K562 (cell line): Measurements from ENCODE around the gene BRSK1. TPM values are rescaled to one million over a fixed set of nuclear protein-coding genes. Genes with fewer than 3 reads are reported as not detected.

ENCODE experiments used
- ASH1L ChIP-seq: fragments of 450-650 bp; IDR thresholded peaks from 2 replicates; pipeline ENCODE4 v1.6.1; 2018; ENCODE audit warnings: borderline replicate concordance, mild to moderate bottlenecking, low read depth; ENCODE audit not compliant: partially characterized antibody
- FOXK2 ChIP-seq, 2 experiments: fragments of 450-650 bp; IDR thresholded peaks in 1 of 2; conservative IDR thresholded peaks in 1 of 2; 2 replicates each; pipeline ENCODE4 v1.6.1; 2016; ENCODE audit warnings: low read depth in 2 of 2, mild to moderate bottlenecking in 1 of 2
- FUS ChIP-seq: fragments of 200-400 bp; formaldehyde crosslinking; optimal IDR thresholded peaks from 2 replicates; pipeline ENCODE3; 2017; ENCODE audit warnings: low read depth, low read length
- HCFC1 ChIP-seq: IDR thresholded peaks from 2 replicates; pipeline ENCODE4 v1.6.1; 2012; ENCODE audit warnings: low read depth, low read length, improper control_type of control experiment
- KLF1 ChIP-seq: fragments of 450-650 bp; IDR thresholded peaks from 2 replicates; pipeline ENCODE4 v1.6.1; 2016; ENCODE audit warnings: missing genetic modification characterization, missing compliant biosample characterization
- L3MBTL2 ChIP-seq: fragments of 450-650 bp; IDR thresholded peaks from 2 replicates; pipeline ENCODE4 v1.6.1; 2016; ENCODE audit warnings: mild to moderate bottlenecking, moderate library complexity
- LEF1 ChIP-seq: fragments of 450-650 bp; IDR thresholded peaks from 2 replicates; pipeline ENCODE4 v1.6.1; 2016; ENCODE audit warnings: mild to moderate bottlenecking
- MAFG ChIP-seq: fragments of 450-650 bp; conservative IDR thresholded peaks from 2 replicates; pipeline ENCODE4 v1.6.1; 2016; ENCODE audit warnings: missing genetic modification characterization, missing compliant biosample characterization
- MTF1 ChIP-seq: fragments of 250-450 bp; sonication (Bioruptor Pico); IDR thresholded peaks from 2 replicates; pipeline ENCODE4 v1.9.0; 2021; ENCODE audit warnings: moderate library complexity, mild to moderate bottlenecking, inconsistent platforms, borderline replicate concordance
- RBM25 ChIP-seq: fragments of 200-400 bp; formaldehyde crosslinking; IDR thresholded peaks from 2 replicates; pipeline ENCODE4 v1.6.1; 2018; ENCODE audit warnings: low read length, low read depth, moderate library complexity; ENCODE audit not compliant: severe bottlenecking
- SNAPC5 ChIP-seq: fragments of 250-450 bp; sonication (Bioruptor Pico); IDR thresholded peaks from 2 replicates; pipeline ENCODE4 v1.8.0; 2021; ENCODE audit warnings: moderate library complexity, mild to moderate bottlenecking, inconsistent platforms
- SP2 ChIP-seq: IDR thresholded peaks from 2 replicates; pipeline ENCODE4 v1.6.1; 2011; ENCODE audit warnings: mild to moderate bottlenecking, low read depth, low read length, moderate library complexity; ENCODE audit not compliant: poor library complexity, severe bottlenecking; ENCODE audit errors: extremely low read depth
- SPI1 ChIP-seq: IDR thresholded peaks from 2 replicates; pipeline ENCODE4 v1.6.1; 2011; ENCODE audit warnings: low read depth, low read length, control low read depth, borderline replicate concordance
- STAT5B ChIP-seq: fragments of 250-450 bp; sonication (Bioruptor Pico); IDR thresholded peaks from 2 replicates; pipeline ENCODE4 v1.8.0; 2021; ENCODE audit warnings: mild to moderate bottlenecking, inconsistent platforms
- TAF1 ChIP-seq: IDR thresholded peaks from 2 replicates; pipeline ENCODE4 v1.6.1; 2011; ENCODE audit warnings: mild to moderate bottlenecking, low read length, moderate library complexity; ENCODE audit not compliant: insufficient read depth, control insufficient read depth, severe bottlenecking; ENCODE audit errors: extremely low read depth
- XRCC4 ChIP-seq: IDR thresholded peaks from one replicate; pipeline ENCODE4 v1.6.1; 2011; ENCODE audit not compliant: insufficient read depth, insufficient read length; ENCODE audit errors: extremely low read depth
- ZBED1 ChIP-seq: IDR thresholded peaks from 2 replicates; pipeline ENCODE4 v1.6.1; 2014
- ZKSCAN8 ChIP-seq: fragments of 200-800 bp; sonication (Bioruptor generic); IDR thresholded peaks from 2 replicates; pipeline ENCODE4 v1.6.1; 2016; ENCODE audit warnings: missing genetic modification characterization, missing compliant biosample characterization
- ZNF184 ChIP-seq: sonication (generic); formaldehyde crosslinking; IDR thresholded peaks from 2 replicates; pipeline ENCODE4 v1.5.0; 2020; ENCODE audit warnings: missing genetic modification reagents
- ZNF263 ChIP-seq: sonication (generic); formaldehyde crosslinking; IDR thresholded peaks from 2 replicates; pipeline ENCODE4 v1.8.0; 2022; ENCODE audit warnings: mild to moderate bottlenecking, missing genetic modification reagents, borderline replicate concordance
- ZNF639 ChIP-seq, 2 experiments: fragments of 200-800 bp in 1 of 2; sonication (Bioruptor generic) in 1 of 2; sonication (generic) in 1 of 2; formaldehyde crosslinking in 1 of 2; IDR thresholded peaks in 1 of 2; conservative IDR thresholded peaks in 1 of 2; 2 replicates each; pipeline versions ENCODE4 v1.5.0 to v1.6.1; 2016 to 2020; ENCODE audit warnings: missing compliant biosample characterization in 1 of 2, missing genetic modification characterization in 1 of 2, missing genetic modification reagents in 1 of 2
- polyA plus RNA-seq, 8 experiments: library from polyadenylated mRNA; depleted of rRNA in 4 of 8; stranded (reverse) in 5 of 8; unstranded in 3 of 8; fragments of >200 nt; fragmentation: Nextera tagmentation in 2 of 8; fragmentation: Illumina TruSeq in 1 of 8; extraction: Ambion mirVana in 2 of 8; extraction: Trizol in 1 of 8; gene quantifications; 2 replicates each; pipeline versions ENCODE4 v1.2.1 to v1.2.3, GENCODE V29; 2011 to 2014; ENCODE audit warnings: inconsistent platforms in 1 of 8, missing spikeins in 1 of 8
- total RNA-seq, 7 experiments: library from RNA; depleted of rRNA in 6 of 7; stranded (reverse); fragments of >200 nt in 6 of 7; fragmentation: Illumina TruSeq in 2 of 7; extraction: Trizol in 2 of 7; gene quantifications; 2 replicates each; pipeline versions ENCODE4 v1.2.1 to v1.2.3, GENCODE V29; 2011 to 2021; ENCODE audit warnings: low replicate concordance in 1 of 7
- TF ChIP-seq, protein P1 (sequence below): fragments of 450-650 bp; formaldehyde crosslinking; IDR thresholded peaks from 2 replicates; pipeline ENCODE4 v1.4.0; 2022; ENCODE audit warnings: missing genetic modification characterization
- TF ChIP-seq, protein P2 (sequence below): fragments of 250-450 bp; sonication (Bioruptor Pico); IDR thresholded peaks from 2 replicates; pipeline ENCODE4 v1.4.0; 2020; ENCODE audit warnings: mild to moderate bottlenecking, moderate library complexity, borderline replicate concordance

The BRSK1 gene
- total and polyA plus RNA-seq, 9 of the 15 experiments (the other 6 are each of a cell fraction or from before 2014, with no cell fraction given) = 1.7 to 9.3 (median 3.8) TPM; not detected in 2

DNA sequence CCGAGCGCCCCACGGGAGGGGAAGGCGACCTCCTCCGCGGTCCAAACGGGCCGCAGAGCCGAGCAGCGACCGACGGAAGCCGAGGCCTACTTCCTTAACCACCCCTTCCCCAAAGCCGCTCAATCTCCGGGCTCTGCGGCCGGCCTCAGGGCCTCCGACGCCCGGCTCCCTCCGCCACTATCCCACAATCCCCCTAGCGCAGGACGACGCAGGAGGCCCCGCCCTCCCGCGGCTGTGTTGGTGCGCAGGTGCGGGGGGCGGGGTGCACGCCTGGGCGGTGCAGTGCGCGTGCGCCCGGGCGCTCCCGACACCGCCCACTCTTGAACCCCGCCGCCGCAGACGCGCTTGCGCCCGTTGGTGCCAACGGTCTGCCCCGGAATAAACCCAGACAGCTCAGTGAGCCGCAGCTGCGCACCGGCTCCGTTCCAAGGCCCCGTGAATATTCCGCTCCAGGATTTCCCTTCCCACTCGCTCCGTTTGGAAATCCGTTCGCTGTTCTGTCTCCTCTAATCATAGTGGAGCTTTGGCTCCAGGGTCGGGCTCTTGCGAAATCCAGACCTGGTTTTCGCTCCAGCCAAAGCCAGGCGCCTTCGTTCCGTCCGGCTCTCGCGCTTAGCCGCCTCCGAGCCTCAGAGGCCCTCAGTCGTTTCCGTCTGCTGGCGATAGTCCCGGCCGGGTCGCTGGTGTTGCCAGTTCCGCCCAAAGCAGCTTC is 24.8 kb upstream of the BRSK1 start, which contains the start of gene PPP6R1 (continued):
- TF ChIP-seq SNAPC5 (CRISPR knock-in tag) = no peak
- TF ChIP-seq, protein P1, sequence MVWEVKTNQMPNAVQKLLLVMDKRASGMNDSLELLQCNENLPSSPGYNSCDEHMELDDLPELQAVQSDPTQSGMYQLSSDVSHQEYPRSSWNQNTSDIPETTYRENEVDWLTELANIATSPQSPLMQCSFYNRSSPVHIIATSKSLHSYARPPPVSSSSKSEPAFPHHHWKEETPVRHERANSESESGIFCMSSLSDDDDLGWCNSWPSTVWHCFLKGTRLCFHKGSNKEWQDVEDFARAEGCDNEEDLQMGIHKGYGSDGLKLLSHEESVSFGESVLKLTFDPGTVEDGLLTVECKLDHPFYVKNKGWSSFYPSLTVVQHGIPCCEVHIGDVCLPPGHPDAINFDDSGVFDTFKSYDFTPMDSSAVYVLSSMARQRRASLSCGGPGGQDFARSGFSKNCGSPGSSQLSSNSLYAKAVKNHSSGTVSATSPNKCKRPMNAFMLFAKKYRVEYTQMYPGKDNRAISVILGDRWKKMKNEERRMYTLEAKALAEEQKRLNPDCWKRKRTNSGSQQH (CRISPR knock-in tag) = no peak
- peak; percentile 35; the same call in 1 of the 2 replicates for TF ChIP-seq SPI1
- TF ChIP-seq FOXK2 (conservative IDR thresholded peaks at IDR 0.05 in 1 of 2, IDR thresholded peaks at IDR 0.05 in 1 of 2; ENCODE audit: low read depth in 2 of 2) = peak; percentile 60 to 71; a peak in 3 of 4 replicates
- no peak for TF ChIP-seq ZNF184 (CRISPR knock-in tag)
- TF ChIP-seq KLF1 (tag) = no peak; the same call in 1 of the 2 replicates
- peak; percentile 71 for TF ChIP-seq HCFC1
- TF ChIP-seq FUS = no peak
- peak; percentile 85 for TF ChIP-seq LEF1
- TF ChIP-seq ZNF639 (CRISPR knock-in tag; conservative IDR thresholded peaks at IDR 0.05 in 1 of 2, IDR thresholded peaks at IDR 0.05 in 1 of 2) = peak in 1 of 2 experiments; percentile 95; a peak in 2 of 4 replicates
- peak; percentile 97 for TF ChIP-seq TAF1
- no peak for TF ChIP-seq MAFG (tag)
- no peak for TF ChIP-seq MTF1 (CRISPR knock-in tag)
- TF ChIP-seq ZKSCAN8 (CRISPR knock-in tag) = no peak
- no peak for TF ChIP-seq SP2
- TF ChIP-seq, protein P2, sequence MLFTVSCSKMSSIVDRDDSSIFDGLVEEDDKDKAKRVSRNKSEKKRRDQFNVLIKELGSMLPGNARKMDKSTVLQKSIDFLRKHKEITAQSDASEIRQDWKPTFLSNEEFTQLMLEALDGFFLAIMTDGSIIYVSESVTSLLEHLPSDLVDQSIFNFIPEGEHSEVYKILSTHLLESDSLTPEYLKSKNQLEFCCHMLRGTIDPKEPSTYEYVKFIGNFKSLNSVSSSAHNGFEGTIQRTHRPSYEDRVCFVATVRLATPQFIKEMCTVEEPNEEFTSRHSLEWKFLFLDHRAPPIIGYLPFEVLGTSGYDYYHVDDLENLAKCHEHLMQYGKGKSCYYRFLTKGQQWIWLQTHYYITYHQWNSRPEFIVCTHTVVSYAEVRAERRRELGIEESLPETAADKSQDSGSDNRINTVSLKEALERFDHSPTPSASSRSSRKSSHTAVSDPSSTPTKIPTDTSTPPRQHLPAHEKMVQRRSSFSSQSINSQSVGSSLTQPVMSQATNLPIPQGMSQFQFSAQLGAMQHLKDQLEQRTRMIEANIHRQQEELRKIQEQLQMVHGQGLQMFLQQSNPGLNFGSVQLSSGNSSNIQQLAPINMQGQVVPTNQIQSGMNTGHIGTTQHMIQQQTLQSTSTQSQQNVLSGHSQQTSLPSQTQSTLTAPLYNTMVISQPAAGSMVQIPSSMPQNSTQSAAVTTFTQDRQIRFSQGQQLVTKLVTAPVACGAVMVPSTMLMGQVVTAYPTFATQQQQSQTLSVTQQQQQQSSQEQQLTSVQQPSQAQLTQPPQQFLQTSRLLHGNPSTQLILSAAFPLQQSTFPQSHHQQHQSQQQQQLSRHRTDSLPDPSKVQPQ (CRISPR knock-in tag) = no peak
- no peak for TF ChIP-seq XRCC4
- no peak for TF ChIP-seq STAT5B (CRISPR knock-in tag)
- no peak for TF ChIP-seq ASH1L
- TF ChIP-seq L3MBTL2 = peak; percentile 91
- peak; percentile 46; the same call in 1 of the 2 replicates for TF ChIP-seq ZNF263 (CRISPR knock-in tag)
- TF ChIP-seq ZBED1 = no peak
- no peak for TF ChIP-seq RBM25
